Measurements from ENCODE around the gene ZFHX3.

Gene ZFHX3

DNA sequence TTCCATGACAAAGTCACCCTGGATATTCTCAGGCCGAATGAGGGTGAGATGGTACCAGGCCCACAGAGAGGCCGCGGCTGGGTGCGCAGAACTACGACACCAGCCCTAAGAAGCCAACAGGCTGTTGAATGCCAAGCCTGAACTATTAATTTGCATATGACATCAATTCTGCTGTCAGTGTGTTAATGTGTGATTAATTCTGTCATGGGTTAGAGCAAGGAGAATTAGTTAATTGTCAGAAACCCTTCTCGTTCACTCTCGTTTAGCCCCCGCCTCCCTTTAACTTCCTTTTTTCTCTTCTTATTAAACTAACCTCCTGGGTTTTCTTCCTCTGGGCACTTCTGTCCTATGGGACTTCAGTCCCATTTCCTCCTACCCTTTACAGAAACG lies 123.4 kb downstream of the ZFHX3 start:
- peaks cover 0 to 98% (median 0%) of the 10 kb centered on the region in 11 experiments; a peak in 6 of 22 replicates for H4K20me1 ChIP-seq
- no peak overlapping the region for H3K4me3 ChIP-seq

DNA sequence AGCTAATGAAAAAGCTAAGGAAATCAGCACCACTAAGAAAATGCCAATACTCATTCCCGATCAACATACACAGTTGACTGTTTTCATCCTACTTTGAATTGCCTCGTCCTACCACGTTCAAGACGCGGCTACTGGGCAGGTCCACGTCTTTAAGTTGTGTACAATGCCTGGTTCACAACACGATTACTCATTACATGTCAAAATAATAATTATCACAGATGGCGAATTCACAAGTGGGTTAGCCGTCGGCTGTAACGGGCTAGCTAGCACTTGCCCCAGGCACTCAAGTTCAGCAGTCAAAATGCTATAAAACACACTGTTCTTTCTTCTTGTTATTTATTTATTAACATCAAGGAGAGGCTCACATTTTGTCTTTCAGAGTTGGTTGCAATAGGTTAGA lies 124.2 kb downstream of the ZFHX3 start:
- Histone ChIP-seq H3K9ac (no peak overlapping the region), H3K4me1 (peaks cover 5 to 42% (median 24%) of the 10 kb centered on the region in 10 experiments), H3K4me2 (no peak overlapping the region), H3K36me3 (0 out of 22 replicates have a peak, but pooled peaks cover 0 to 4% (median 0%) of the 10 kb centered on the region in 11 experiments), H3K27me3 (no peaks in the 10 kb centered on the region), H3K4me3 (no peak overlapping the region), H3K27ac (no peak overlapping the region), H4K20me1 (peaks cover 0 to 98% (median 0%) of the 10 kb centered on the region in 11 experiments; a peak in 6 of 22 replicates), H3K9me3 (replicated peaks in 1 of 11) (peaks cover 0 to 4% (median 0%) of the 10 kb centered on the region in 11 experiments; a peak in 1 of 22 replicates)
- no peak for TF ChIP-seq Cebpa-rat (IDR thresholded peaks at IDR 0.05)

More for the DNA sequence above, 123.4 kb downstream of the ZFHX3 start:
- Histone ChIP-seq H3K4me2 (peak overlapping the region in 5 of 11 experiments; percentile 11 to 28 (median 24); a peak in 5 of 22 replicates), H3K27ac (no peak overlapping the region), H3K9ac (no peak overlapping the region), H3K4me1 (peaks cover 5 to 42% (median 24%) of the 10 kb centered on the region in 10 experiments), H3K36me3 (peaks cover 0 to 4% (median 0%) of the 10 kb centered on the region in 11 experiments; a peak in 1 of 22 replicates), H3K9me3 (replicated peaks in 1 of 11) (no peaks in the 10 kb centered on the region), H3K27me3 (no peaks in the 10 kb centered on the region)
- TF ChIP-seq Cebpa-rat (IDR thresholded peaks at IDR 0.05), result no peak

DNA sequence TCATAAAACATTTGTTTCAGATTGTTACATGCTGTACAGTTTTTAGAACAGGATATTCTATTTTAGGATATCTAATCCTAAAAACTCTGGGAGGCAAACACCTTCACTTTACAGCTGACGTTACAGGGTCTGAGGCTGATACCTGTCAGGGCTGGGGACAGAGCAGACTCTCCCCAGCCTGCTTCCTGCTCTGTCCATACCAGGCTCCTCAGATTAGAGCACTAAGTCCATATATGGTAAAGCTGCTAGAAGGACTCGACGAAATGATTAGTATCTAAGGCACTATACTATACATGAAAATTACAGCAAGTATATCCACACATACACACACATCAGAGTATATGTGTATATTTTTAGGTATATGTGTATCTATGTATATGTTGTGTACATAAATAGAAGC lies 125.2 kb downstream of the ZFHX3 start:
- peaks cover 0 to 10% (median 0%) of the 10 kb centered on the region in 11 experiments; a peak in 1 of 22 replicates for H3K36me3 ChIP-seq
- peaks cover 5 to 45% (median 22%) of the 10 kb centered on the region in 10 experiments for H3K4me1 ChIP-seq
- no peak for TF ChIP-seq Cebpa-rat (IDR thresholded peaks at IDR 0.05)
- no peak overlapping the region for H3K9ac ChIP-seq
- no peak overlapping the region for H3K4me3 ChIP-seq
- H4K20me1 ChIP-seq, result peaks cover 0 to 100% (median 0%) of the 10 kb centered on the region in 11 experiments; a peak in 6 of 22 replicates
- no peak overlapping the region for H3K27ac ChIP-seq
- H3K4me2 ChIP-seq, result no peak overlapping the region
- no peaks in the 10 kb centered on the region for H3K27me3 ChIP-seq
- H3K9me3 ChIP-seq (replicated peaks in 1 of 11), result peaks cover 0 to 12% (median 0%) of the 10 kb centered on the region in 11 experiments; a peak in 2 of 22 replicates

DNA sequence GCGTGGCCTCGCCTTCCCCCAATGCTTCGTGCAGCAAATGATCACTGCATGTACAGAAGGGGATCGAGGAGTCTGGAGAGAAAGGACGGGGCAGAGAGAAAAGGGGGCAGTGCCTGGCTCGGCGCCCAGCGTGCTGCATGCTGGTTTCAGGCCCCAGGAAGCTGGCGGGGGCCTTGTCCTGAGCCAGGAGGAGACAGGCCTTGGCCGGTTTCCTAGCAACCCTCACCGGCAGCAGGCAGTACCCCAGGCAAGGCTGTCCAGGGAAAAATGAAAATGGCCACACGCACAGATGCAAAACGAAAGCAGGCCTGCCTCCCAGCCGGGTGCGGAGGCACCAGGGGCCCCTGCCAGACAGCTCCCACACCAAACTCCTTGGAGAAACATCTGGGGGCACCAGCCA lies 126.3 kb downstream of the ZFHX3 start:
- H3K4me1 ChIP-seq, result peaks cover 0 to 50% (median 16%) of the 10 kb centered on the region in 10 experiments; a peak in 17 of 20 replicates
- peak overlapping the region; percentile 3 to 52 (median 32); a peak in 16 of 22 replicates for H3K4me2 ChIP-seq
- no peak overlapping the region for H3K4me3 ChIP-seq
- no peak overlapping the region for H3K27ac ChIP-seq
- no peak for TF ChIP-seq Cebpa-rat (IDR thresholded peaks at IDR 0.05)
- H3K36me3 ChIP-seq, result peaks cover 0 to 10% (median 0%) of the 10 kb centered on the region in 11 experiments; a peak in 1 of 22 replicates
- H3K27me3 ChIP-seq, result no peaks in the 10 kb centered on the region
- H3K9ac ChIP-seq, result no peak overlapping the region
- H4K20me1 ChIP-seq, result peaks cover 0 to 100% (median 0%) of the 10 kb centered on the region in 11 experiments; a peak in 6 of 22 replicates
- H3K9me3 ChIP-seq (replicated peaks in 1 of 11), result peaks cover 0 to 12% (median 0%) of the 10 kb centered on the region in 11 experiments; a peak in 2 of 22 replicates

DNA sequence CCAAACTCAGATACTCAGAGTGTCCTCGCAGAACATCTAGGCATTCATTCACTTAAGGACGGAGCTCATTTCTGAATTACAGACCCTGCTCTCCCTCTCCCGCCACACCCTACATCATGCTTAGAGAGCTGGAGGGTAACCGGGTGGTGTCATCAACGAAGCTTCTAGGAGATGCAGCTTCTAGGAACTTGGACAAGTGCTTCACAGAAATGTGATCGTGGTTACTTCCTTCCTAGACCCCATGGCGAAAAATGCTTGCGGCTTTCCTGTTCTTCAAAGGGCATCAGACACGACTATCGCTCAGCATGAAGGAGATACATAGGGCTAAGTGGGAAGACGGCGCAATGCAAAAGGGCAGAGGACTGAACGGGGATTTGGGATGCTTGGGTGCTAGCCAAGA lies 126.8 kb downstream of the ZFHX3 start:
- peaks cover 0 to 52% (median 16%) of the 10 kb centered on the region in 10 experiments; a peak in 17 of 20 replicates for H3K4me1 ChIP-seq
- TF ChIP-seq Cebpa-rat (IDR thresholded peaks at IDR 0.05), result no peak
- no peak overlapping the region for H3K9ac ChIP-seq
- H3K4me3 ChIP-seq, result no peak overlapping the region
- peaks cover 0 to 12% (median 0%) of the 10 kb centered on the region in 11 experiments; a peak in 2 of 22 replicates for H3K9me3 ChIP-seq (replicated peaks in 1 of 11)
- peaks cover 0 to 10% (median 0%) of the 10 kb centered on the region in 11 experiments; a peak in 1 of 22 replicates for H3K36me3 ChIP-seq
- H4K20me1 ChIP-seq, result peaks cover 0 to 100% (median 0%) of the 10 kb centered on the region in 11 experiments; a peak in 6 of 22 replicates
- H3K4me2 ChIP-seq, result peak overlapping the region; percentile 3 to 52 (median 32); a peak in 17 of 22 replicates
- no peak overlapping the region for H3K27ac ChIP-seq
- no peaks in the 10 kb centered on the region for H3K27me3 ChIP-seq

DNA sequence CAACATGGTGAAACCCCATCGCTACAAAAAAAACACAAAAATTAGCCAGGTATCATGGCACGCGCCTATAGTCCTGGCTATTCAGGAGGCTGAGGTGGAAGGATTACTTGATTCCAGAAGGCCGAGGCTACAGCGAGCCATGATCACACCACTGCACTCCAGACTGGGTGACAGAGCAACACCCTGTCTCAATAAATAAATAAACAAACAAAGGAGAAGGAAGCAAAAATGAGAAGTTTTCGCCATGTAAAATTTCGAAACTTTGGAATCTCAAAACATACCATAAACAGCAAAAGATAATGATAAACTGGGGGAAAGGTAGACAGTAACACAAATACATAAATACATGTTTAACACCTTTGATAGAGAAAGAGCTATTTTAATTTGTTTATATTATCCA lies 130.9 kb downstream of the ZFHX3 start:
- Histone ChIP-seq H3K27me3 (no peaks in the 10 kb centered on the region), H3K4me3 (no peak overlapping the region), H3K9ac (no peak overlapping the region), H3K27ac (no peak overlapping the region), H3K4me1 (peaks cover 0 to 33% (median 12%) of the 10 kb centered on the region in 10 experiments; a peak in 15 of 20 replicates), H3K36me3 (peaks cover 0 to 20% (median 0%) of the 10 kb centered on the region in 11 experiments; a peak in 3 of 22 replicates), H3K4me2 (peak overlapping the region in 2 of 11 experiments; percentile 45 to 49; a peak in 4 of 22 replicates), H3K9me3 (replicated peaks in 1 of 11) (peaks cover 0 to 12% (median 0%) of the 10 kb centered on the region in 11 experiments; a peak in 2 of 22 replicates), H4K20me1 (peaks cover 0 to 100% (median 0%) of the 10 kb centered on the region in 11 experiments; a peak in 7 of 22 replicates)
- TF ChIP-seq Cebpa-rat (IDR thresholded peaks at IDR 0.05), result no peak

DNA sequence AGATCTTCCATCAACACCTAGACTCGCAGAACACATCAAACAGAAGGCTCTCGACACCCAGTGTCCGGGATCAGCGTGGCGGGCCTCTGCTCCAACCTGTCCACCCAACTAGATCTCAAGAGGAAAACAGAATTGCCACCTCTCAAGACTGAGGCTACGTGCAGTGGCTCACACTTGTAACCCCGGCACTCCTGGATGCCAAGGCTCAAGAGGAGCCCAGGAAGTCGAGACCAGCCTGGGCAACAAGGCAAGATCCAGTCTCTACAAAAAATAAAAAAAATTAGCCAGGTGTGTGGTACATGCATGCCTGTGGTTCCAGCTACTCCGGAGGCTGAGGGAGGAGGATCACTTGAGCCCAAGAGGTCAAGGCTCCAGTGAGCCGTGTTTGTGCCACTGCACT lies 132.6 kb downstream of the ZFHX3 start:
- H3K36me3 ChIP-seq, result peaks cover 0 to 23% (median 0%) of the 10 kb centered on the region in 11 experiments; a peak in 4 of 22 replicates
- no peak overlapping the region for H3K9ac ChIP-seq
- H3K9me3 ChIP-seq (replicated peaks in 1 of 11), result peaks cover 0 to 12% (median 0%) of the 10 kb centered on the region in 11 experiments; a peak in 2 of 22 replicates
- H3K4me2 ChIP-seq, result no peak overlapping the region
- TF ChIP-seq Cebpa-rat (IDR thresholded peaks at IDR 0.05), result no peak
- peaks cover 0 to 16% (median 0%) of the 10 kb centered on the region in 10 experiments; a peak in 5 of 20 replicates for H3K4me1 ChIP-seq
- no peak overlapping the region for H3K4me3 ChIP-seq
- H3K27ac ChIP-seq, result no peak overlapping the region
- no peaks in the 10 kb centered on the region for H3K27me3 ChIP-seq
- H4K20me1 ChIP-seq, result peaks cover 0 to 100% (median 0%) of the 10 kb centered on the region in 11 experiments; a peak in 6 of 22 replicates

DNA sequence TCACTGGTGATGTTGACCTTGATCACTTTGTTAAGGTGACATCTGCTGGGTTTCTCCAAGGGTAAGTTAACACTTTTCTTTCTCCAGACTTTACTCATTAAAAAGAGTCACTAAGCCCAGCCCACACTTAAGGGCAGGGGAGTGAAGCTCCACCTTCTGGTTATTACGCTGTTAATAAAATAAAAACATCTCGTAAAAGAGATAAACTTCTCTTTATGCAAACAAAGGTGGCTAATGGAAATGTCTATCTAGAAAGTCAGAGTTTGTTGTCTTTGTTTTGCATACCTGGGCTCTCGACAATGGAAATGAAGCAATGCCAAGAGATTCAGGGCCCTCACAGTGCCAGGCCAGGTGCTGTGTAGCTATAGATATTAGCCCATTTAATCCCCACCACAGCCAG lies 134.4 kb downstream of the ZFHX3 start:
- H3K9ac ChIP-seq, result no peak overlapping the region
- H3K4me3 ChIP-seq, result no peak overlapping the region
- TF ChIP-seq Cebpa-rat (IDR thresholded peaks at IDR 0.05), result no peak
- H3K27ac ChIP-seq, result no peak overlapping the region
- peaks cover 0 to 23% (median under 1%) of the 10 kb centered on the region in 10 experiments; a peak in 7 of 20 replicates for H3K4me1 ChIP-seq
- H3K27me3 ChIP-seq, result no peaks in the 10 kb centered on the region
- peaks cover 0 to 100% (median 0%) of the 10 kb centered on the region in 11 experiments; a peak in 6 of 22 replicates for H4K20me1 ChIP-seq
- H3K9me3 ChIP-seq (replicated peaks in 1 of 11), result peaks cover 0 to 7% (median 0%) of the 10 kb centered on the region in 11 experiments; a peak in 2 of 22 replicates
- no peak overlapping the region for H3K4me2 ChIP-seq
- peaks cover 0 to 23% (median 0%) of the 10 kb centered on the region in 11 experiments; a peak in 4 of 22 replicates for H3K36me3 ChIP-seq

DNA sequence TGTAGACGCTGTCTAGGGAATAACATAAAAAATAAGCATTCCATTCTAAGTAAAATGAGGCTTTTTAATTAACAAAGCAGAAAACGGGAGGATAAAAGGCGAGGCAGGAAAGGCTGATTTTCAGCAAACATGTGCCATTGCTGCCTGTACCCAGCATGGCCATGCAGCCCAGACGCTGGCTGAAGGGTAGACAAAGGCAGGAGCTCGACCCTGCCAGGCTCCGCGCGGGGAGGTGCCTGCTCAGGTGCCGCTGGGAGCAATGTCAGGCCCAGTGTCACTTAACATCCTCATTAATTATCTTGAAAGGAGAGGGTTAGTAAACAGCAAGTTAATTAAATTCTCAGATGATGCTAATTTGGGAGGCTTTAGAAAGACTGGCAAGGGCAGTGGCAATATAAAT lies 136.0 kb downstream of the ZFHX3 start:
- no peak for TF ChIP-seq Cebpa-rat (IDR thresholded peaks at IDR 0.05)
- H3K4me3 ChIP-seq, result no peak overlapping the region
- H3K9me3 ChIP-seq (replicated peaks in 1 of 11), result no peaks in the 10 kb centered on the region
- no peak overlapping the region for H3K9ac ChIP-seq
- H3K27ac ChIP-seq, result no peak overlapping the region
- peaks cover 0 to 100% (median 0%) of the 10 kb centered on the region in 11 experiments; a peak in 6 of 22 replicates for H4K20me1 ChIP-seq
- H3K4me1 ChIP-seq, result peaks cover 0 to 22% (median 4%) of the 10 kb centered on the region in 10 experiments; a peak in 8 of 20 replicates
- H3K27me3 ChIP-seq, result no peaks in the 10 kb centered on the region
- H3K4me2 ChIP-seq, result no peak overlapping the region
- peaks cover 0 to 26% (median 0%) of the 10 kb centered on the region in 11 experiments; a peak in 4 of 22 replicates for H3K36me3 ChIP-seq

Data from BLaER1 treated with 17β-estradiol and CSF1 and Interleukin-3, amounts not matched to agents 10 nM and 100 nM (cell line).